ENCODE measurements around the gene PLEKHJ1.

The PLEKHJ1 gene

GRCh38 chr19:2243274-2244124 is 7.4 kb upstream of the PLEKHJ1 start:
- no peak for TF ChIP-seq JUND (IDR thresholded peaks at IDR 0.05; ENCODE audit: low read depth)
- DNase-seq (ENCODE audit: low read depth in 1 of 2, low spot score in 1 of 2) = no peak
- in situ Hi-C loops (cut with HindIII; ENCODE audit: low pct_unique_long_range_greater_than_20kb, low sequenced_read_pairs) = no loop called here

- no peak for TF ChIP-seq JUND (IDR thresholded peaks at IDR 0.05; ENCODE audit: low read depth)
- in situ Hi-C loops (cut with HindIII; ENCODE audit: low pct_unique_long_range_greater_than_20kb, low sequenced_read_pairs) = no loop called here
- DNase-seq (ENCODE audit: low read depth in 1 of 2, low spot score in 1 of 2) = no peak
These were observed 6.7 kb upstream of the PLEKHJ1 start for GRCh38 chr19:2242816-2243215.

- TF ChIP-seq JUND (IDR thresholded peaks at IDR 0.05; ENCODE audit: low read depth) = no peak
- in situ Hi-C loops (cut with HindIII; ENCODE audit: low pct_unique_long_range_greater_than_20kb, low sequenced_read_pairs) = no loop called here
- DNase-seq (ENCODE audit: low read depth in 1 of 2, low spot score in 1 of 2) = no peak
These were observed 6.0 kb upstream of the PLEKHJ1 start for GRCh38 chr19:2242092-2242537.

GRCh38 chr19:2240881-2241760 is 5.0 kb upstream of the PLEKHJ1 start:
- peak in 1 of 2 experiments; percentile 39 for DNase-seq (ENCODE audit: low read depth in 1 of 2, low spot score in 1 of 2)
- TF ChIP-seq JUND (IDR thresholded peaks at IDR 0.05; ENCODE audit: low read depth) = no peak
- in situ Hi-C loops (cut with HindIII; ENCODE audit: low pct_unique_long_range_greater_than_20kb, low sequenced_read_pairs) = no loop called here

GRCh38 chr19:2239771-2240770 is 3.9 kb upstream of the PLEKHJ1 start:
- DNase-seq (ENCODE audit: low read depth in 1 of 2, low spot score in 1 of 2) = peak in 1 of 2 experiments; percentile 30
- in situ Hi-C loops (cut with HindIII; ENCODE audit: low pct_unique_long_range_greater_than_20kb, low sequenced_read_pairs) = no loop called here
- TF ChIP-seq JUND (IDR thresholded peaks at IDR 0.05; ENCODE audit: low read depth) = no peak

- no peak for DNase-seq (ENCODE audit: low read depth in 1 of 2, low spot score in 1 of 2)
- in situ Hi-C loops (cut with HindIII; ENCODE audit: low pct_unique_long_range_greater_than_20kb, low sequenced_read_pairs) = no loop called here
- TF ChIP-seq JUND (IDR thresholded peaks at IDR 0.05; ENCODE audit: low read depth) = no peak
These were observed 3.0 kb upstream of the PLEKHJ1 start for GRCh38 chr19:2239173-2239572.

GRCh38 chr19:2237869-2238153 is 1.7 kb upstream of the PLEKHJ1 start:
- TF ChIP-seq JUND (IDR thresholded peaks at IDR 0.05; ENCODE audit: low read depth) = no peak
- in situ Hi-C loops (cut with HindIII; ENCODE audit: low pct_unique_long_range_greater_than_20kb, low sequenced_read_pairs) = no loop called here
- no peak for DNase-seq (ENCODE audit: low read depth in 1 of 2, low spot score in 1 of 2)

GRCh38 chr19:2237051-2237868 is 1.1 kb upstream of the PLEKHJ1 start:
- no peak for TF ChIP-seq JUND (IDR thresholded peaks at IDR 0.05; ENCODE audit: low read depth)
- in situ Hi-C loops (cut with HindIII; ENCODE audit: low pct_unique_long_range_greater_than_20kb, low sequenced_read_pairs) = no loop called here
- DNase-seq (ENCODE audit: low read depth in 1 of 2, low spot score in 1 of 2) = no peak

GRCh38 chr19:2236064-2236313 is 140 bp downstream of the PLEKHJ1 start:
- no peak for DNase-seq (ENCODE audit: low read depth in 1 of 2, low spot score in 1 of 2)
- in situ Hi-C loops (cut with HindIII; ENCODE audit: low pct_unique_long_range_greater_than_20kb, low sequenced_read_pairs) = no loop called here
- TF ChIP-seq JUND (IDR thresholded peaks at IDR 0.05; ENCODE audit: low read depth) = no peak

GRCh38 chr19:2235381-2236063 is 607 bp downstream of the PLEKHJ1 start:
- TF ChIP-seq JUND (IDR thresholded peaks at IDR 0.05; ENCODE audit: low read depth) = no peak
- in situ Hi-C loops (cut with HindIII; ENCODE audit: low pct_unique_long_range_greater_than_20kb, low sequenced_read_pairs) = no loop called here
- DNase-seq (ENCODE audit: low read depth in 1 of 2, low spot score in 1 of 2) = peak in 1 of 2 experiments; percentile 22

- in situ Hi-C loops (cut with HindIII; ENCODE audit: low pct_unique_long_range_greater_than_20kb, low sequenced_read_pairs) = no loop called here
- TF ChIP-seq JUND (IDR thresholded peaks at IDR 0.05; ENCODE audit: low read depth) = no peak
- no peak for DNase-seq (ENCODE audit: low read depth in 1 of 2, low spot score in 1 of 2)
These were observed 1.1 kb downstream of the PLEKHJ1 start for GRCh38 chr19:2234996-2235380.

Data from T47D (cell line).